Panc1 (cell line): ENCODE data around the gene TSPAN7. TPM values are rescaled to one million over a fixed set of nuclear protein-coding genes. Genes with fewer than 3 reads are reported as not detected.

Experiments used
- ATAC-seq: fragments of 200-7000 bp; cut with Tn5 transposase; 2 replicates; pipeline ENCODE4 v1.9.1; 2020; ENCODE audit warnings: mild to moderate bottlenecking, moderate library complexity
- BruUV-seq: library from RNA; stranded (reverse); fragments of 400-500 nt; replicated peaks from 2 replicates; lab custom pipeline; 2021; lab: Mats Ljungman, UMichigan
- CTCF ChIA-PET: fragments of 300-600 bp; sonication (Branson Sonifier 250); formaldehyde crosslinking; loops from one replicate; lab custom pipeline; 2022; ENCODE audit warnings: antibody characterized with exemption; lab: Charles Lee
- POLR2A ChIA-PET: fragments of 300-600 bp; sonication (Branson Sonifier 250); formaldehyde crosslinking; loops from one replicate; lab custom pipeline; 2022; ENCODE audit warnings: antibody characterized with exemption; lab: Charles Lee
- DNase-seq: peaks from one replicate; pipeline ENCODE4 v3.0.0-alpha.2; 2010; ENCODE audit warnings: low read depth, low spot score
- H3K27ac ChIP-seq: 2 replicates; pipeline ENCODE4 v1.5.1; 2011; ENCODE audit warnings: mild to moderate bottlenecking, low read length, inconsistent platforms
- H3K27me3 ChIP-seq: fragments of 200-500 bp; sonication (Bioruptor generic); 2 replicates; pipeline ENCODE4 v1.6.0; 2014; ENCODE audit warnings: low read length, inconsistent platforms; ENCODE audit not compliant: control insufficient read depth, insufficient read depth
- H3K36me3 ChIP-seq: fragments of 200-500 bp; sonication (Bioruptor generic); 2 replicates; pipeline ENCODE4 v1.5.1; 2014; ENCODE audit warnings: inconsistent platforms, mild to moderate bottlenecking, low read length, moderate library complexity; ENCODE audit not compliant: control insufficient read depth, insufficient read depth
- H3K4me1 ChIP-seq: 2 replicates; pipeline ENCODE4 v1.5.1; 2011; ENCODE audit warnings: inconsistent platforms, mild to moderate bottlenecking, low read length, moderate library complexity; ENCODE audit not compliant: control insufficient read depth, insufficient read depth
- H3K4me3 ChIP-seq, 2 experiments: 2 replicates each; pipeline ENCODE4 v1.5.1; 2011 to 2012; ENCODE audit warnings: low read depth in 2 of 2, low read length in 2 of 2, mild to moderate bottlenecking in 2 of 2, inconsistent platforms in 1 of 2, moderate library complexity in 1 of 2
- H3K9me3 ChIP-seq: fragments of 200-500 bp; sonication (Bioruptor generic); 2 replicates; pipeline ENCODE4 v1.5.1; 2014; ENCODE audit warnings: low read depth, mild to moderate bottlenecking, inconsistent platforms, low read length, moderate library complexity; ENCODE audit not compliant: control insufficient read depth, insufficient read depth
- POLR2AphosphoS5 ChIP-seq: IDR thresholded peaks from 2 replicates; pipeline ENCODE4 v1.6.1; 2012; ENCODE audit warnings: mild to moderate bottlenecking, low read depth, low read length, moderate library complexity
- REST ChIP-seq, 2 experiments: IDR thresholded peaks; 2 replicates each; pipeline ENCODE4 v1.6.1; 2011 to 2012; ENCODE audit warnings: low read depth in 2 of 2, control low read depth in 1 of 2, low read length in 1 of 2, mild to moderate bottlenecking in 1 of 2, moderate library complexity in 1 of 2; ENCODE audit not compliant: insufficient read depth in 1 of 2
- SIN3A ChIP-seq: IDR thresholded peaks from 2 replicates; pipeline ENCODE4 v1.6.1; 2012; ENCODE audit warnings: low read depth, mild to moderate bottlenecking, low read length, moderate library complexity, borderline replicate concordance; ENCODE audit not compliant: insufficient read depth
- TCF7L2 ChIP-seq: IDR thresholded peaks from 2 replicates; pipeline ENCODE4 v1.6.1; 2011; ENCODE audit warnings: mild to moderate bottlenecking, low read depth, low read length, inconsistent platforms
- in situ Hi-C: cut with HindIII; loops from 2 replicates; pipeline ENCODE4 v1.10.0; 2016; ENCODE audit warnings: low sequenced_read_pairs, low pct_unique_long_range_greater_than_20kb
- intact Hi-C: fragments of 100-400 bp; cut with micrococcal nuclease; formaldehyde crosslinking; loops from one replicate; pipeline ENCODE4 v1.10.0; 2022; ENCODE audit not compliant: unreplicated experiment
- total RNA-seq: library from RNA; stranded (reverse); gene quantifications from one replicate; pipeline ENCODE4 v1.2.1, GENCODE V29; 2021; ENCODE audit not compliant: unreplicated experiment
- TF ChIP-seq, protein P1 (sequence below): fragments of 450-650 bp; IDR thresholded peaks from 2 replicates; pipeline ENCODE4 v1.5.1; 2017; ENCODE audit warnings: mild to moderate bottlenecking

TSPAN7 gene
- total RNA-seq, 1 experiment from 2014 or later, result 0.13 TPM

GRCh38 chrX:38692961-38693360 is 131.6 kb downstream of the TSPAN7 start:
- CTCF ChIA-PET, result no interaction called here
- H3K9me3 ChIP-seq, result no peaks in the 10 kb centered on the region
- TF ChIP-seq SIN3A (no peak), TCF7L2 (no peak), POLR2AphosphoS5 (no peak), REST (IDR thresholded peaks at IDR 0.05; ENCODE audit: insufficient read depth in 1 of 2, low read depth in 2 of 2, low read length in 1 of 2) (no peak)
- TF ChIP-seq, protein P1, sequence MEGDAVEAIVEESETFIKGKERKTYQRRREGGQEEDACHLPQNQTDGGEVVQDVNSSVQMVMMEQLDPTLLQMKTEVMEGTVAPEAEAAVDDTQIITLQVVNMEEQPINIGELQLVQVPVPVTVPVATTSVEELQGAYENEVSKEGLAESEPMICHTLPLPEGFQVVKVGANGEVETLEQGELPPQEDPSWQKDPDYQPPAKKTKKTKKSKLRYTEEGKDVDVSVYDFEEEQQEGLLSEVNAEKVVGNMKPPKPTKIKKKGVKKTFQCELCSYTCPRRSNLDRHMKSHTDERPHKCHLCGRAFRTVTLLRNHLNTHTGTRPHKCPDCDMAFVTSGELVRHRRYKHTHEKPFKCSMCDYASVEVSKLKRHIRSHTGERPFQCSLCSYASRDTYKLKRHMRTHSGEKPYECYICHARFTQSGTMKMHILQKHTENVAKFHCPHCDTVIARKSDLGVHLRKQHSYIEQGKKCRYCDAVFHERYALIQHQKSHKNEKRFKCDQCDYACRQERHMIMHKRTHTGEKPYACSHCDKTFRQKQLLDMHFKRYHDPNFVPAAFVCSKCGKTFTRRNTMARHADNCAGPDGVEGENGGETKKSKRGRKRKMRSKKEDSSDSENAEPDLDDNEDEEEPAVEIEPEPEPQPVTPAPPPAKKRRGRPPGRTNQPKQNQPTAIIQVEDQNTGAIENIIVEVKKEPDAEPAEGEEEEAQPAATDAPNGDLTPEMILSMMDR, result no peak
- no peaks in the 10 kb centered on the region for H3K4me1 ChIP-seq
- in situ Hi-C loops (no loop called here), intact Hi-C loops (no loop called here)
- ATAC-seq, result no peak
- H3K36me3 ChIP-seq, result no peaks in the 10 kb centered on the region
- H3K27ac ChIP-seq, result no peak overlapping the region
- H3K27me3 ChIP-seq, result no peaks in the 10 kb centered on the region
- POLR2A ChIA-PET, result no interaction called here
- DNase-seq, result no peak
- no peak overlapping the region for H3K4me3 ChIP-seq
- no TSS peak for BruUV-seq

DNA sequence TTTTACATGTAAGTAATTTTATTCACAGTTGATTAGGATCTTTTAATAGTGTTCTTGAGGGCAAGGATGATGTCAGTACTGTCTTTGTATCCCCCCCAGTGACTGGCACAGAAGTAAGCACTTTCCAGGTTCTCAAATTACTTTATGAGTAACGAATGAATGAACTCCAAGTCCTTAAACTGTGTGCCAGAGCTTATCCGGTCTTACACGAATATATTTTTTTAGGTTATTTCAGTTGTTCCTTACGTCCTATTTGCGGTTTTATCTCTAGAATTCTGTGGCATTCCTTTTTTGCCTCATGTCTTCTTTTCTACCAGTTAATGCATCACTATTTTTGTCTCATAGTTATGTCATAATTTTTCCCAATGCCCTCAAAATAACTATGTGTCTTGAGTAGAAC is 133.1 kb downstream of the TSPAN7 start:
- Histone ChIP-seq H3K27ac (no peak overlapping the region), H3K4me3 (no peak overlapping the region), H3K36me3 (no peaks in the 10 kb centered on the region), H3K27me3 (no peaks in the 10 kb centered on the region), H3K9me3 (no peaks in the 10 kb centered on the region), H3K4me1 (no peaks in the 10 kb centered on the region)
- intact Hi-C loops, result no loop called here
- CTCF ChIA-PET, result no interaction called here
- POLR2A ChIA-PET, result no interaction called here
- BruUV-seq, result no TSS peak
- ATAC-seq, result no peak
- in situ Hi-C loops, result no loop called here
- TF ChIP-seq, protein P1, result no peak
- no peak for TF ChIP-seq REST (IDR thresholded peaks at IDR 0.05; ENCODE audit: insufficient read depth in 1 of 2, low read depth in 2 of 2, low read length in 1 of 2)
- no peak for DNase-seq
